ENCODE measurements around the gene GATA2. TPM values are rescaled to one million over a fixed set of nuclear protein-coding genes. Genes with fewer than 3 reads are reported as not detected.
A peak's percentile ranks its signal among the peaks of the same experiment; 100 is the strongest.

GATA2 gene
- total and polyA plus RNA-seq, 2 experiments from 2014 or later = 0.52 to 0.83 TPM

DNA sequence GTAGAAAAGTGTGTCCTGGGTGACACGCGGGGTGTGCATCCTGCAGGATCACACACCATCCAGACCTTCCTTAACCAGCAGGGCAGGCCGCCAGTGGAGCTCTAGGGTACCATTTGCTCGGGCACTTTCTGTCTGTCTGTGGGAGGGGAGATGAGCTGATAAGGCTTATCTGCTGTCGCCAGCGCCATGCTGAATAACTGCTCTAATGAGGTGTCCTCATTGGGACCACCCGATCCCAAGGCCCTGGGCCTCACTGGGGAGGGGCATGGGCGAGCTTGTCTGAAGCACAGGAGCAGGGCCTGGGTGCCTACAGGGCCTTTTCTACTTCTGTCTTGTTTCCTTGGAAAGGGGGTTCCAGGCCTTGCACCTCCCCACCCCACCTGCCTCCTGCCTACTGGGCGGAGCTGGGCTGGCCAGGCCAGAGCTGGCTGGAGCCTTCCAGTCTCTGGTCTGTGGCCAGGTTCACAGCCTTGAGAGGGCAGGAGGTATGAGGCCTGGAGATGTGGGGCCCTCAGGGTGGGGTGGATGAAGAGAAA is 2.5 kb upstream of the GATA2 start:
- no peak overlapping the region for H3K4me3 ChIP-seq
- H3K79me2 ChIP-seq (replicated peaks; ENCODE audit: insufficient read depth) = no peaks in the 10 kb centered on the region
- H2AFZ ChIP-seq = no peak overlapping the region
- peaks cover 9% of the 10 kb centered on the region; the same call in 1 of the 2 replicates for H4K20me1 ChIP-seq (replicated peaks; ENCODE audit: insufficient read depth)
- H3K36me3 ChIP-seq (ENCODE audit: insufficient read depth) = no peaks in the 10 kb centered on the region
- H3K4me3 Mint-ChIP-seq = peak overlapping the region; percentile 48; the same call in 1 of the 3 replicates
- H3K4me1 Mint-ChIP-seq = peaks cover 30% of the 10 kb centered on the region
- H3K4me1 ChIP-seq (ENCODE audit: insufficient read depth) = peaks cover 34% of the 10 kb centered on the region
- H3K4me2 ChIP-seq = no peak overlapping the region
- H3K27me3 Mint-ChIP-seq (ENCODE audit: insufficient read depth, low read depth, poor library complexity) = peaks cover 84% of the 10 kb centered on the region
- 0 out of 2 replicates have a peak, but pooled peaks cover 7% of the 10 kb centered on the region for H3F3A ChIP-seq (replicated peaks; ENCODE audit: low read depth)
- no peak overlapping the region for H3K27ac ChIP-seq (ENCODE audit: low read depth)
- H3K27me3 ChIP-seq (ENCODE audit: insufficient read depth) = peaks cover 93% of the 10 kb centered on the region
- DNase-seq (ENCODE audit: low spot score) (no peak), ATAC-seq (no peak)
- H3K9me3 Mint-ChIP-seq = no peaks in the 10 kb centered on the region
- H3K27ac Mint-ChIP-seq = no peak overlapping the region
- no peaks in the 10 kb centered on the region for H3K9me2 ChIP-seq (ENCODE audit: insufficient read depth)
- peaks cover 4% of the 10 kb centered on the region; the same call in 1 of the 3 replicates for H3K36me3 Mint-ChIP-seq (ENCODE audit: low read depth)
- no peak for TF ChIP-seq POLR2AphosphoS5 (IDR thresholded peaks at IDR 0.05; ENCODE audit: low read depth)
- no peak for TF ChIP-seq STAT1 (IDR thresholded peaks at IDR 0.05; ENCODE audit: unreplicated experiment)
- TF ChIP-seq ZNF114 (CRISPR knock-in tag; IDR thresholded peaks at IDR 0.05) = no peak
- no peak for TF ChIP-seq EZH2 (IDR thresholded peaks at IDR 0.05; ENCODE audit: low read depth, unreplicated experiment)
- TF ChIP-seq, protein P1, sequence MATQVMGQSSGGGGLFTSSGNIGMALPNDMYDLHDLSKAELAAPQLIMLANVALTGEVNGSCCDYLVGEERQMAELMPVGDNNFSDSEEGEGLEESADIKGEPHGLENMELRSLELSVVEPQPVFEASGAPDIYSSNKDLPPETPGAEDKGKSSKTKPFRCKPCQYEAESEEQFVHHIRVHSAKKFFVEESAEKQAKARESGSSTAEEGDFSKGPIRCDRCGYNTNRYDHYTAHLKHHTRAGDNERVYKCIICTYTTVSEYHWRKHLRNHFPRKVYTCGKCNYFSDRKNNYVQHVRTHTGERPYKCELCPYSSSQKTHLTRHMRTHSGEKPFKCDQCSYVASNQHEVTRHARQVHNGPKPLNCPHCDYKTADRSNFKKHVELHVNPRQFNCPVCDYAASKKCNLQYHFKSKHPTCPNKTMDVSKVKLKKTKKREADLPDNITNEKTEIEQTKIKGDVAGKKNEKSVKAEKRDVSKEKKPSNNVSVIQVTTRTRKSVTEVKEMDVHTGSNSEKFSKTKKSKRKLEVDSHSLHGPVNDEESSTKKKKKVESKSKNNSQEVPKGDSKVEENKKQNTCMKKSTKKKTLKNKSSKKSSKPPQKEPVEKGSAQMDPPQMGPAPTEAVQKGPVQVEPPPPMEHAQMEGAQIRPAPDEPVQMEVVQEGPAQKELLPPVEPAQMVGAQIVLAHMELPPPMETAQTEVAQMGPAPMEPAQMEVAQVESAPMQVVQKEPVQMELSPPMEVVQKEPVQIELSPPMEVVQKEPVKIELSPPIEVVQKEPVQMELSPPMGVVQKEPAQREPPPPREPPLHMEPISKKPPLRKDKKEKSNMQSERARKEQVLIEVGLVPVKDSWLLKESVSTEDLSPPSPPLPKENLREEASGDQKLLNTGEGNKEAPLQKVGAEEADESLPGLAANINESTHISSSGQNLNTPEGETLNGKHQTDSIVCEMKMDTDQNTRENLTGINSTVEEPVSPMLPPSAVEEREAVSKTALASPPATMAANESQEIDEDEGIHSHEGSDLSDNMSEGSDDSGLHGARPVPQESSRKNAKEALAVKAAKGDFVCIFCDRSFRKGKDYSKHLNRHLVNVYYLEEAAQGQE (IDR thresholded peaks at IDR 0.05; ENCODE audit: unreplicated experiment) = no peak
- TF ChIP-seq JUNB (IDR thresholded peaks at IDR 0.05; ENCODE audit: unreplicated experiment) = no peak
- TF ChIP-seq ZNF331 (CRISPR knock-in tag; IDR thresholded peaks at IDR 0.05; ENCODE audit: low read depth) = no peak
- TF ChIP-seq, protein P2, sequence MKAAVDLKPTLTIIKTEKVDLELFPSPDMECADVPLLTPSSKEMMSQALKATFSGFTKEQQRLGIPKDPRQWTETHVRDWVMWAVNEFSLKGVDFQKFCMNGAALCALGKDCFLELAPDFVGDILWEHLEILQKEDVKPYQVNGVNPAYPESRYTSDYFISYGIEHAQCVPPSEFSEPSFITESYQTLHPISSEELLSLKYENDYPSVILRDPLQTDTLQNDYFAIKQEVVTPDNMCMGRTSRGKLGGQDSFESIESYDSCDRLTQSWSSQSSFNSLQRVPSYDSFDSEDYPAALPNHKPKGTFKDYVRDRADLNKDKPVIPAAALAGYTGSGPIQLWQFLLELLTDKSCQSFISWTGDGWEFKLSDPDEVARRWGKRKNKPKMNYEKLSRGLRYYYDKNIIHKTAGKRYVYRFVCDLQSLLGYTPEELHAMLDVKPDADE (IDR thresholded peaks at IDR 0.05) = no peak
- TF ChIP-seq, protein P3, sequence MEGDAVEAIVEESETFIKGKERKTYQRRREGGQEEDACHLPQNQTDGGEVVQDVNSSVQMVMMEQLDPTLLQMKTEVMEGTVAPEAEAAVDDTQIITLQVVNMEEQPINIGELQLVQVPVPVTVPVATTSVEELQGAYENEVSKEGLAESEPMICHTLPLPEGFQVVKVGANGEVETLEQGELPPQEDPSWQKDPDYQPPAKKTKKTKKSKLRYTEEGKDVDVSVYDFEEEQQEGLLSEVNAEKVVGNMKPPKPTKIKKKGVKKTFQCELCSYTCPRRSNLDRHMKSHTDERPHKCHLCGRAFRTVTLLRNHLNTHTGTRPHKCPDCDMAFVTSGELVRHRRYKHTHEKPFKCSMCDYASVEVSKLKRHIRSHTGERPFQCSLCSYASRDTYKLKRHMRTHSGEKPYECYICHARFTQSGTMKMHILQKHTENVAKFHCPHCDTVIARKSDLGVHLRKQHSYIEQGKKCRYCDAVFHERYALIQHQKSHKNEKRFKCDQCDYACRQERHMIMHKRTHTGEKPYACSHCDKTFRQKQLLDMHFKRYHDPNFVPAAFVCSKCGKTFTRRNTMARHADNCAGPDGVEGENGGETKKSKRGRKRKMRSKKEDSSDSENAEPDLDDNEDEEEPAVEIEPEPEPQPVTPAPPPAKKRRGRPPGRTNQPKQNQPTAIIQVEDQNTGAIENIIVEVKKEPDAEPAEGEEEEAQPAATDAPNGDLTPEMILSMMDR (conservative IDR thresholded peaks at IDR 0.05; ENCODE audit: low read depth in 2 of 2) = no peak
- no peak for TF ChIP-seq NANOG (IDR thresholded peaks at IDR 0.05; ENCODE audit: borderline replicate concordance)
- no peak for TF ChIP-seq EZH2phosphoT487 (IDR thresholded peaks at IDR 0.05; ENCODE audit: unreplicated experiment)
- TF ChIP-seq, protein P4, sequence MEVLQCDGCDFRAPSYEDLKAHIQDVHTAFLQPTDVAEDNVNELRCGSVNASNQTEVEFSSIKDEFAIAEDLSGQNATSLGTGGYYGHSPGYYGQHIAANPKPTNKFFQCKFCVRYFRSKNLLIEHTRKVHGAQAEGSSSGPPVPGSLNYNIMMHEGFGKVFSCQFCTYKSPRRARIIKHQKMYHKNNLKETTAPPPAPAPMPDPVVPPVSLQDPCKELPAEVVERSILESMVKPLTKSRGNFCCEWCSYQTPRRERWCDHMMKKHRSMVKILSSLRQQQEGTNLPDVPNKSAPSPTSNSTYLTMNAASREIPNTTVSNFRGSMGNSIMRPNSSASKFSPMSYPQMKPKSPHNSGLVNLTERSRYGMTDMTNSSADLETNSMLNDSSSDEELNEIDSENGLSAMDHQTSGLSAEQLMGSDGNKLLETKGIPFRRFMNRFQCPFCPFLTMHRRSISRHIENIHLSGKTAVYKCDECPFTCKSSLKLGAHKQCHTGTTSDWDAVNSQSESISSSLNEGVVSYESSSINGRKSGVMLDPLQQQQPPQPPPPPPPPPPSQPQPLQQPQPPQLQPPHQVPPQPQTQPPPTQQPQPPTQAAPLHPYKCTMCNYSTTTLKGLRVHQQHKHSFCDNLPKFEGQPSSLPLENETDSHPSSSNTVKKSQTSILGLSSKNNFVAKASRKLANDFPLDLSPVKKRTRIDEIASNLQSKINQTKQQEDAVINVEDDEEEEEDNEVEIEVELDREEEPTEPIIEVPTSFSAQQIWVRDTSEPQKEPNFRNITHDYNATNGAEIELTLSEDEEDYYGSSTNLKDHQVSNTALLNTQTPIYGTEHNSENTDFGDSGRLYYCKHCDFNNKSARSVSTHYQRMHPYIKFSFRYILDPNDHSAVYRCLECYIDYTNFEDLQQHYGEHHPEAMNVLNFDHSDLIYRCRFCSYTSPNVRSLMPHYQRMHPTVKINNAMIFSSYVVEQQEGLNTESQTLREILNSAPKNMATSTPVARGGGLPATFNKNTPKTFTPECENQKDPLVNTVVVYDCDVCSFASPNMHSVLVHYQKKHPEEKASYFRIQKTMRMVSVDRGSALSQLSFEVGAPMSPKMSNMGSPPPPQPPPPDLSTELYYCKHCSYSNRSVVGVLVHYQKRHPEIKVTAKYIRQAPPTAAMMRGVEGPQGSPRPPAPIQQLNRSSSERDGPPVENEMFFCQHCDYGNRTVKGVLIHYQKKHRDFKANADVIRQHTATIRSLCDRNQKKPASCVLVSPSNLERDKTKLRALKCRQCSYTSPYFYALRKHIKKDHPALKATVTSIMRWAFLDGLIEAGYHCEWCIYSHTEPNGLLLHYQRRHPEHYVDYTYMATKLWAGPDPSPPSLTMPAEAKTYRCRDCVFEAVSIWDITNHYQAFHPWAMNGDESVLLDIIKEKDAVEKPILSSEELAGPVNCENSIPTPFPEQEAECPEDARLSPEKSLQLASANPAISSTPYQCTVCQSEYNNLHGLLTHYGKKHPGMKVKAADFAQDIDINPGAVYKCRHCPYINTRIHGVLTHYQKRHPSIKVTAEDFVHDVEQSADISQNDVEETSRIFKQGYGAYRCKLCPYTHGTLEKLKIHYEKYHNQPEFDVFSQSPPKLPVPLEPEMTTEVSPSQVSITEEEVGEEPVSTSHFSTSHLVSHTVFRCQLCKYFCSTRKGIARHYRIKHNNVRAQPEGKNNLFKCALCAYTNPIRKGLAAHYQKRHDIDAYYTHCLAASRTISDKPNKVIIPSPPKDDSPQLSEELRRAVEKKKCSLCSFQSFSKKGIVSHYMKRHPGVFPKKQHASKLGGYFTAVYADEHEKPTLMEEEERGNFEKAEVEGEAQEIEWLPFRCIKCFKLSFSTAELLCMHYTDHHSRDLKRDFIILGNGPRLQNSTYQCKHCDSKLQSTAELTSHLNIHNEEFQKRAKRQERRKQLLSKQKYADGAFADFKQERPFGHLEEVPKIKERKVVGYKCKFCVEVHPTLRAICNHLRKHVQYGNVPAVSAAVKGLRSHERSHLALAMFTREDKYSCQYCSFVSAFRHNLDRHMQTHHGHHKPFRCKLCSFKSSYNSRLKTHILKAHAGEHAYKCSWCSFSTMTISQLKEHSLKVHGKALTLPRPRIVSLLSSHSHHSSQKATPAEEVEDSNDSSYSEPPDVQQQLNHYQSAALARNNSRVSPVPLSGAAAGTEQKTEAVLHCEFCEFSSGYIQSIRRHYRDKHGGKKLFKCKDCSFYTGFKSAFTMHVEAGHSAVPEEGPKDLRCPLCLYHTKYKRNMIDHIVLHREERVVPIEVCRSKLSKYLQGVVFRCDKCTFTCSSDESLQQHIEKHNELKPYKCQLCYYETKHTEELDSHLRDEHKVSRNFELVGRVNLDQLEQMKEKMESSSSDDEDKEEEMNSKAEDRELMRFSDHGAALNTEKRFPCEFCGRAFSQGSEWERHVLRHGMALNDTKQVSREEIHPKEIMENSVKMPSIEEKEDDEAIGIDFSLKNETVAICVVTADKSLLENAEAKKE (CRISPR knock-in tag; IDR thresholded peaks at IDR 0.05) = no peak
- TF ChIP-seq CREB1 (CRISPR knock-in tag; IDR thresholded peaks at IDR 0.05; ENCODE audit: low read depth) = no peak

All from GM23338 (cell line).